ENCODE data around the gene KCNQ1. TPM values are rescaled to one million over a fixed set of nuclear protein-coding genes. Genes with fewer than 3 reads are reported as not detected.

KCNQ1 gene
- total and polyA plus RNA-seq, 9 of the 15 experiments (the other 6 are each of a cell fraction or from before 2014, with no cell fraction given), result 0.44 TPM; not detected in 8

DNA sequence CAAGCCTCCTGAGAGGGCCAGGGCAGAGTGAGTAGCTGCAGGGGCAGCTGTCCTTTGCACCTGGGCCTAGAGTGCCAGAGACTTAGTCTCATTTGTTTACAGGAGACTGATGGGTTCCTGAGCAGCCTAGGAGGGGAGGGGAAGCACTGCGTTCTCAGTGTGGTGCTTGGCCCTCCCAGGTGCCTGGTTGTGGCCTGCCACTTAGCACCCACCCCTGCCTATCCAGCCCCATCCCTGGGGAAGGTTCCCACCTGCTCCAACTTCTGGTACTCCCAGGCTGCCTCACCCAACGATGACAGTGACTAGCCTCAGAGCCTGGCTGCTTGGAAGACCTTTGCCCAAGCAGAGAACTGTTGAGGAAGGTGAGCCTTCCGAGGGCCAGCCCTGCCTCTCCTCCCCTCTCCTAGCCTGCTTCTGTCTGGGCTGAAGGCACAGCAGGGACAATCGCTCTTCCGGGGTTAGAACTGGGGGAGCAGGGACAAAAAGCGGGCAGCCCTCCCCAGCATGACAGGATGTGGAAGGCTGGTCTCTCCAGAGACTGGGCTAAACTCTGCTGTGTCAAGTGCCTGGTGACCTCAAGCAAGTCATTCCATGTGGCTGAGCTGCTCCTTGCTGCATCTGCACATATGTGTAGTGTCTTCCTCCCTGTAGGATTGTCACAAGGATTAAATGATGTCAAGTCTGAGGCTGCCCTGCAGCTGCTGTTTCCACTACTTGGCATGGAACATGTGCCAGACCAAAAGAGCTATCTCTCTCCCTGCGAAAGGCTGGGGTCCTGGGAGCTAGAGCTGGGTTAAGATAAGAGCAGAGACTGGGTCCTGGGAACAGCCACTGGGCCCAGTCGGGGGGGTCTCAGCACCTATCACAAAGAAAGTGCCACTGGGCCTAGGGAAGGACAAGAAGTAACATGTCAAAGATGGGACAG is 245.1 kb downstream of the KCNQ1 start:
- peaks cover 88% of the 10 kb centered on the region for H4K20me1 ChIP-seq (replicated peaks; ENCODE audit: control insufficient read depth, insufficient read depth, low read length)
- in situ Hi-C loops (cut with MboI), result no loop called here

More for the DNA sequence above, 245.1 kb downstream of the KCNQ1 start:
- H3K4me2 ChIP-seq (ENCODE audit: insufficient read depth, low read length), result no peak overlapping the region
- peaks cover 88% of the 10 kb centered on the region; the same call in 2 of the 3 replicates for H3K36me3 ChIP-seq (ENCODE audit: control insufficient read depth, insufficient read depth, low read length)
- peaks cover 2 to 11% of the 10 kb centered on the region in 2 experiments; a peak in 3 of 5 replicates for H3K4me1 ChIP-seq (replicated peaks in 1 of 2; ENCODE audit: control insufficient read depth in 2 of 2, insufficient read depth in 2 of 2, low read length in 2 of 2)
- intact Hi-C loops (cut with micrococcal nuclease), result loop anchor here (10.0 kb wide), 1 partner anchor 155 kb away; no protein-coding TSS in a partner anchor
- peak overlapping the region in 1 of 2 experiments; percentile 49; a peak in 1 of 4 replicates for H3K9ac ChIP-seq (ENCODE audit: insufficient read depth in 1 of 2, low read depth in 2 of 2, low read length in 2 of 2)
- peaks cover 12% of the 10 kb centered on the region for H3K9me1 ChIP-seq (ENCODE audit: control insufficient read depth, insufficient read depth, low read length)
- H3K79me2 ChIP-seq (ENCODE audit: control insufficient read depth, insufficient read depth, low read length), result peaks cover 97% of the 10 kb centered on the region
- no peak for DNase-seq (ENCODE audit: extremely low read depth in 1 of 4, low spot score in 3 of 4)
- no peak; the same call in 2 of the 3 replicates for ATAC-seq
- WGBS (ENCODE audit: insufficient coverage, low coverage, missing lambda C conversion rate), result 61% methylated on average over 7 of the region's 8 CpGs
- TF ChIP-seq BACH1 (tag; IDR thresholded peaks at IDR 0.05) (no peak), TAL1 (IDR thresholded peaks at IDR 0.05) (no peak), RBBP5 (IDR thresholded peaks at IDR 0.05; ENCODE audit: borderline replicate concordance, insufficient read depth, low read length, poor library complexity, severe bottlenecking) (no peak)
- TF ChIP-seq, protein P1, sequence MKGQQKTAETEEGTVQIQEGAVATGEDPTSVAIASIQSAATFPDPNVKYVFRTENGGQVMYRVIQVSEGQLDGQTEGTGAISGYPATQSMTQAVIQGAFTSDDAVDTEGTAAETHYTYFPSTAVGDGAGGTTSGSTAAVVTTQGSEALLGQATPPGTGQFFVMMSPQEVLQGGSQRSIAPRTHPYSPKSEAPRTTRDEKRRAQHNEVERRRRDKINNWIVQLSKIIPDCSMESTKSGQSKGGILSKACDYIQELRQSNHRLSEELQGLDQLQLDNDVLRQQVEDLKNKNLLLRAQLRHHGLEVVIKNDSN (CRISPR knock-in tag; IDR thresholded peaks at IDR 0.05), result 0 out of 2 replicates have a peak, but pooled peaks have one; percentile 8
- TF ChIP-seq, protein P2, sequence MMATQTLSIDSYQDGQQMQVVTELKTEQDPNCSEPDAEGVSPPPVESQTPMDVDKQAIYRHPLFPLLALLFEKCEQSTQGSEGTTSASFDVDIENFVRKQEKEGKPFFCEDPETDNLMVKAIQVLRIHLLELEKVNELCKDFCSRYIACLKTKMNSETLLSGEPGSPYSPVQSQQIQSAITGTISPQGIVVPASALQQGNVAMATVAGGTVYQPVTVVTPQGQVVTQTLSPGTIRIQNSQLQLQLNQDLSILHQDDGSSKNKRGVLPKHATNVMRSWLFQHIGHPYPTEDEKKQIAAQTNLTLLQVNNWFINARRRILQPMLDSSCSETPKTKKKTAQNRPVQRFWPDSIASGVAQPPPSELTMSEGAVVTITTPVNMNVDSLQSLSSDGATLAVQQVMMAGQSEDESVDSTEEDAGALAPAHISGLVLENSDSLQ (IDR thresholded peaks at IDR 0.05), result no peak
- TF ChIP-seq, protein P3, sequence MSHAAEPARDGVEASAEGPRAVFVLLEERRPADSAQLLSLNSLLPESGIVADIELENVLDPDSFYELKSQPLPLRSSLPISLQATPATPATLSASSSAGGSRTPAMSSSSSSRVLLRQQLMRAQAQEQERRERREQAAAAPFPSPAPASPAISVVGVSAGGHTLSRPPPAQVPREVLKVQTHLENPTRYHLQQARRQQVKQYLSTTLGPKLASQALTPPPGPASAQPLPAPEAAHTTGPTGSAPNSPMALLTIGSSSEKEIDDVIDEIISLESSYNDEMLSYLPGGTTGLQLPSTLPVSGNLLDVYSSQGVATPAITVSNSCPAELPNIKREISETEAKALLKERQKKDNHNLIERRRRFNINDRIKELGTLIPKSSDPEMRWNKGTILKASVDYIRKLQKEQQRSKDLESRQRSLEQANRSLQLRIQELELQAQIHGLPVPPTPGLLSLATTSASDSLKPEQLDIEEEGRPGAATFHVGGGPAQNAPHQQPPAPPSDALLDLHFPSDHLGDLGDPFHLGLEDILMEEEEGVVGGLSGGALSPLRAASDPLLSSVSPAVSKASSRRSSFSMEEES (CRISPR knock-in tag; IDR thresholded peaks at IDR 0.05), result no peak
- no peak overlapping the region for H3K27ac ChIP-seq (ENCODE audit: extremely low read depth, low read depth, low read length)
- H3K9me3 ChIP-seq (replicated peaks; ENCODE audit: control insufficient read depth, insufficient read depth, low read depth, low read length), result no peaks in the 10 kb centered on the region
- no peak overlapping the region for H2AFZ ChIP-seq (ENCODE audit: low read depth, low read length)
- no TSS peak for BruUV-seq (replicated peaks)
- H3K4me3 ChIP-seq, result no peak overlapping the region
- ChIA-PET POLR2A (interaction anchor here (0.7 to 3.4 kb wide), 6 partner anchors 8 to 751 kb away, joined by 3 to 20 read pairs (median 8); partner anchors contain the start of gene KCNQ1OT1), CTCF (ENCODE audit: low intra/inter-chr PET ratio) (no interaction called here)
- FAIRE-seq, result no peak
- H3K27me3 ChIP-seq (ENCODE audit: control insufficient read depth in 2 of 2, insufficient read depth in 2 of 2, low read length in 2 of 2), result no peaks in the 10 kb centered on the region
